HCT116 (cell line): ENCODE data around the gene CMTM6. TPM values are rescaled to one million over a fixed set of nuclear protein-coding genes. Genes with fewer than 3 reads are reported as not detected.

Source experiments
- ATAC-seq: fragments of 200-7000 bp; cut with Tn5 transposase; 2 replicates; pipeline ENCODE4 v1.9.1; 2020; ENCODE audit warnings: mild to moderate bottlenecking, moderate library complexity
- BruUV-seq: library from RNA; stranded (reverse); fragments of 400-500 nt; replicated peaks from 2 replicates; lab custom pipeline; 2021; lab: Mats Ljungman, UMichigan
- CTCF ChIA-PET: fragments of 300-600 bp; sonication (Branson Sonifier 250); formaldehyde crosslinking; loops from one replicate; lab custom pipeline; 2021; ENCODE audit warnings: antibody characterized with exemption; lab: Charles Lee
- POLR2A ChIA-PET: fragments of 300-600, 350-600 bp; sonication (Branson Sonifier 250); formaldehyde crosslinking; loops from one replicate; lab custom pipeline; 2021; ENCODE audit warnings: antibody characterized with exemption; lab: Charles Lee
- RAD21 ChIA-PET, 2 experiments: fragments of 300-600 bp; sonication (Branson Sonifier 250); formaldehyde crosslinking; loops; one replicate each; lab custom pipeline; 2023; ENCODE audit warnings: low total read pairs in 2 of 2; ENCODE audit not compliant: uncharacterized antibody in 2 of 2, unreplicated experiment in 2 of 2, low non-redundant PET in 1 of 2; lab: Charles Lee
- DNase-seq: peaks from one replicate; pipeline ENCODE4 v3.0.0-alpha.2; 2010; ENCODE audit warnings: low read depth, low spot score
- H2AFZ ChIP-seq: fragments of 200-600 bp; shearing (Covaris generic), sonication (generic); 2 replicates; pipeline ENCODE4 v1.6.1; 2017; ENCODE audit warnings: low read depth, mixed run types, mixed read lengths, antibody characterized with exemption, low read length; ENCODE audit not compliant: poor library complexity, severe bottlenecking
- H3K27ac ChIP-seq: 2 replicates; pipeline ENCODE4 v1.5.1; 2012; ENCODE audit warnings: low read depth, low read length
- H3K27me3 ChIP-seq: fragments of 200-600 bp; sonication (generic); 2 replicates; pipeline ENCODE4 v1.6.1; 2016; ENCODE audit warnings: mixed run types, low read length, mixed read lengths; ENCODE audit not compliant: insufficient read depth
- H3K36me3 ChIP-seq, 2 experiments: fragments of 200-500 bp in 1 of 2; fragments of 200-600 bp in 1 of 2; sonication (Bioruptor generic) in 1 of 2; sonication (generic) in 1 of 2; 2 replicates each; pipeline versions ENCODE4 v1.5.1 to v1.6.1; 2014 to 2016; ENCODE audit warnings: low read length in 2 of 2, inconsistent platforms in 1 of 2, mixed read lengths in 1 of 2, mixed run types in 1 of 2; ENCODE audit not compliant: insufficient read depth in 2 of 2, control insufficient read depth in 1 of 2
- H3K4me1 ChIP-seq, 2 experiments: fragments of 200-600 bp in 1 of 2; sonication (generic) in 1 of 2; 2 replicates each; pipeline versions ENCODE4 v1.5.1 to v1.6.1; 2012 to 2017; ENCODE audit warnings: low read length in 2 of 2, inconsistent platforms in 1 of 2, mild to moderate bottlenecking in 1 of 2, mixed read lengths in 1 of 2, mixed run types in 1 of 2, moderate library complexity in 1 of 2; ENCODE audit not compliant: insufficient read depth in 2 of 2, control insufficient read depth in 1 of 2
- H3K4me2 ChIP-seq: fragments of 200-600 bp; sonication (generic); 2 replicates; pipeline ENCODE4 v1.6.1; 2017; ENCODE audit warnings: mixed run types, low read length, mixed read lengths
- H3K4me3 ChIP-seq, 2 experiments: fragments of 200-600 bp in 1 of 2; sonication (generic) in 1 of 2; replicated peaks in 1 of 2; 2 replicates each; pipeline ENCODE4 v1.5.1; 2011 to 2016; ENCODE audit warnings: low read length in 2 of 2, control low read depth in 1 of 2, low read depth in 1 of 2, mild to moderate bottlenecking in 1 of 2, mixed read lengths in 1 of 2, mixed run types in 1 of 2
- H3K79me2 ChIP-seq: fragments of 200-600 bp; sonication (generic); 2 replicates; pipeline ENCODE4 v1.6.1; 2017; ENCODE audit warnings: mild to moderate bottlenecking, mixed run types, low read length, moderate library complexity, mixed read lengths; ENCODE audit not compliant: insufficient read depth
- H3K9ac ChIP-seq: fragments of 200-600 bp; sonication (generic); 2 replicates; pipeline ENCODE4 v1.6.1; 2016; ENCODE audit warnings: low read length, mixed read lengths
- H3K9me2 ChIP-seq: fragments of 200-600 bp; sonication (generic), shearing (Covaris generic); 2 replicates; pipeline ENCODE4 v1.6.1; 2017; ENCODE audit warnings: mixed run types, mild to moderate bottlenecking, moderate library complexity; ENCODE audit not compliant: insufficient read depth
- H3K9me3 ChIP-seq, 2 experiments: fragments of 200-500 bp in 1 of 2; fragments of 200-600 bp in 1 of 2; sonication (Bioruptor generic) in 1 of 2; sonication (generic) in 1 of 2; 2 replicates each; pipeline ENCODE4 v1.6.1; 2014 to 2017; ENCODE audit warnings: low read length in 2 of 2, mixed read lengths in 2 of 2, inconsistent platforms in 1 of 2, low read depth in 1 of 2, mild to moderate bottlenecking in 1 of 2, mixed run types in 1 of 2, moderate library complexity in 1 of 2; ENCODE audit not compliant: control insufficient read depth in 1 of 2, insufficient read depth in 1 of 2
- H4K20me1 ChIP-seq: fragments of 200-600 bp; sonication (generic), shearing (Covaris generic); 2 replicates; pipeline ENCODE4 v1.6.1; 2017; ENCODE audit warnings: mixed run types, mild to moderate bottlenecking, moderate library complexity; ENCODE audit not compliant: insufficient read depth
- ATF3 ChIP-seq: IDR thresholded peaks from 2 replicates; pipeline ENCODE4 v1.6.1; 2012
- EGR1 ChIP-seq: IDR thresholded peaks from 2 replicates; pipeline ENCODE4 v1.6.1; 2012; ENCODE audit warnings: low read depth
- EZH2 ChIP-seq: fragments of 200-600 bp; sonication (generic); IDR thresholded peaks from 2 replicates; pipeline ENCODE4 v1.6.1; 2017; ENCODE audit warnings: antibody characterized with exemption, mixed run types
- FOSL1 ChIP-seq: IDR thresholded peaks from 2 replicates; pipeline ENCODE4 v1.6.1; 2012; ENCODE audit warnings: low read depth
- JUND ChIP-seq: IDR thresholded peaks from 2 replicates; pipeline ENCODE4 v1.6.1; 2012
- SIN3A ChIP-seq: IDR thresholded peaks from 2 replicates; pipeline ENCODE4 v1.6.1; 2012; ENCODE audit warnings: low read depth
- SRF ChIP-seq: IDR thresholded peaks from 2 replicates; pipeline ENCODE4 v1.6.1; 2012; ENCODE audit warnings: low read depth
- TCF7L2 ChIP-seq: IDR thresholded peaks from 2 replicates; pipeline ENCODE4 v1.7.0; 2011; ENCODE audit warnings: borderline replicate concordance, inconsistent platforms; ENCODE audit not compliant: insufficient read depth, insufficient read length; ENCODE audit errors: extremely low read depth
- YY1 ChIP-seq: IDR thresholded peaks from 2 replicates; pipeline ENCODE4 v1.6.1; 2011; ENCODE audit warnings: low read length, low read depth, moderate library complexity, mild to moderate bottlenecking; ENCODE audit not compliant: insufficient replicate concordance; ENCODE audit errors: extremely low read depth
- intact Hi-C: fragments of 100-400 bp; cut with micrococcal nuclease; formaldehyde crosslinking; loops from 2 replicates; pipeline ENCODE4 v1.10.0; 2022
- total RNA-seq: library from RNA; stranded (reverse); gene quantifications from one replicate; pipeline ENCODE4 v1.2.1, GENCODE V29; 2021; ENCODE audit not compliant: unreplicated experiment

Gene CMTM6
- total RNA-seq, 1 experiment from 2014 or later: 41.1 TPM

GRCh38 chr3:32495085-32495484 lies 7.6 kb downstream of the CMTM6 start:
- Histone ChIP-seq H3K9me2 (no peaks in the 10 kb centered on the region), H3K27me3 (no peaks in the 10 kb centered on the region), H3K79me2 (peaks cover 6% of the 10 kb centered on the region; the same call in 1 of the 2 replicates), H2AFZ (no peak overlapping the region), H3K9me3 (no peaks in the 10 kb centered on the region), H3K4me1 (peaks cover 4% of the 10 kb centered on the region in 2 experiments; a peak in 1 of 4 replicates), H3K4me3 (no peak overlapping the region), H3K4me2 (no peak overlapping the region), H3K36me3 (0 out of 4 replicates have a peak, but pooled peaks cover 0 to 2% of the 10 kb centered on the region in 2 experiments), H3K9ac (no peak overlapping the region), H4K20me1 (no peaks in the 10 kb centered on the region), H3K27ac (no peak overlapping the region)
- DNase-seq: no peak
- POLR2A ChIA-PET: no interaction called here
- intact Hi-C loops: no loop called here
- RAD21 ChIA-PET: no interaction called here
- TF ChIP-seq FOSL1 (no peak), SIN3A (no peak), ATF3 (no peak), JUND (no peak), EZH2 (no peak), EGR1 (no peak), YY1 (no peak), TCF7L2 (no peak), SRF (no peak)
- BruUV-seq: no TSS peak
- ATAC-seq: no peak
- CTCF ChIA-PET: no interaction called here
